Daoy (cell line): ENCODE results near the gene ETHE1. TPM values are rescaled to one million over a fixed set of nuclear protein-coding genes. Genes with fewer than 3 reads are reported as not detected.
A peak's percentile ranks its signal among the peaks of the same experiment; 100 is the strongest.

Experiments
- DNase-seq: peaks from one replicate; pipeline ENCODE4 v3.0.0-alpha.2; 2015; ENCODE audit warnings: low read depth
- total RNA-seq: library from RNA; depleted of rRNA; stranded (reverse); fragments of >200 nt; shearing (Covaris generic); gene quantifications from 2 replicates; pipeline ENCODE4 v1.2.3, GENCODE V29; 2014

The ETHE1 gene
- total RNA-seq, 1 experiment from 2014 or later, result 29.7 TPM

- DNase-seq, result no peak
Measured at GRCh38 chr19:43490759-43491158, 36.2 kb downstream of the ETHE1 start.

GRCh38 chr19:43489979-43490599, 36.9 kb downstream of the ETHE1 start:
- no peak for DNase-seq

GRCh38 chr19:43489310-43489709, 37.7 kb downstream of the ETHE1 start:
- no peak for DNase-seq

- DNase-seq, result no peak
Measured at GRCh38 chr19:43488179-43488578, 38.8 kb downstream of the ETHE1 start.

- no peak for DNase-seq
Measured at GRCh38 chr19:43486412-43486811, 40.6 kb downstream of the ETHE1 start.

- DNase-seq, result no peak
Measured at GRCh38 chr19:43485951-43486350, 41.0 kb downstream of the ETHE1 start.

- no peak for DNase-seq
Measured at GRCh38 chr19:43483281-43483680, 43.7 kb downstream of the ETHE1 start.

GRCh38 chr19:43482193-43482592, 44.8 kb downstream of the ETHE1 start:
- DNase-seq, result no peak

GRCh38 chr19:43481701-43482100, 45.3 kb downstream of the ETHE1 start:
- no peak for DNase-seq

GRCh38 chr19:43480574-43480973, 46.4 kb downstream of the ETHE1 start:
- no peak for DNase-seq

- DNase-seq, result no peak
Measured at GRCh38 chr19:43479961-43480561, 46.9 kb downstream of the ETHE1 start.

- no peak for DNase-seq
Measured at GRCh38 chr19:43479226-43479625, 47.8 kb downstream of the ETHE1 start.

- DNase-seq, result no peak
Measured at GRCh38 chr19:43478323-43478722, 48.7 kb downstream of the ETHE1 start.

GRCh38 chr19:43476606-43477005, 50.4 kb downstream of the ETHE1 start:
- DNase-seq, result peak; percentile 48

- DNase-seq, result peak; percentile 92
Measured at GRCh38 chr19:43474986-43475705, 51.9 kb downstream of the ETHE1 start.

GRCh38 chr19:43474487-43474886, 52.5 kb downstream of the ETHE1 start:
- DNase-seq, result no peak

- DNase-seq, result no peak
Measured at GRCh38 chr19:43471091-43471490, 55.9 kb downstream of the ETHE1 start.

GRCh38 chr19:43470288-43470687, 56.7 kb downstream of the ETHE1 start:
- peak; percentile 53 for DNase-seq

GRCh38 chr19:43469160-43469480, 57.9 kb downstream of the ETHE1 start:
- no peak for DNase-seq

- DNase-seq, result no peak
Measured at GRCh38 chr19:43468354-43469159, 58.4 kb downstream of the ETHE1 start.

GRCh38 chr19:43467730-43468129, 59.3 kb downstream of the ETHE1 start:
- DNase-seq, result peak; percentile 44

GRCh38 chr19:43467276-43467675, 59.7 kb downstream of the ETHE1 start:
- no peak for DNase-seq
